Measurements from ENCODE around the gene SH3BP1. TPM values are rescaled to one million over a fixed set of nuclear protein-coding genes. Genes with fewer than 3 reads are reported as not detected.
A peak's percentile ranks its signal among the peaks of the same experiment; 100 is the strongest.

Gene SH3BP1
- total and polyA plus RNA-seq, 2 of the 8 experiments (the other 6 are each of a cell fraction or from before 2014, with no cell fraction given): 23.9 to 40.3 TPM

DNA sequence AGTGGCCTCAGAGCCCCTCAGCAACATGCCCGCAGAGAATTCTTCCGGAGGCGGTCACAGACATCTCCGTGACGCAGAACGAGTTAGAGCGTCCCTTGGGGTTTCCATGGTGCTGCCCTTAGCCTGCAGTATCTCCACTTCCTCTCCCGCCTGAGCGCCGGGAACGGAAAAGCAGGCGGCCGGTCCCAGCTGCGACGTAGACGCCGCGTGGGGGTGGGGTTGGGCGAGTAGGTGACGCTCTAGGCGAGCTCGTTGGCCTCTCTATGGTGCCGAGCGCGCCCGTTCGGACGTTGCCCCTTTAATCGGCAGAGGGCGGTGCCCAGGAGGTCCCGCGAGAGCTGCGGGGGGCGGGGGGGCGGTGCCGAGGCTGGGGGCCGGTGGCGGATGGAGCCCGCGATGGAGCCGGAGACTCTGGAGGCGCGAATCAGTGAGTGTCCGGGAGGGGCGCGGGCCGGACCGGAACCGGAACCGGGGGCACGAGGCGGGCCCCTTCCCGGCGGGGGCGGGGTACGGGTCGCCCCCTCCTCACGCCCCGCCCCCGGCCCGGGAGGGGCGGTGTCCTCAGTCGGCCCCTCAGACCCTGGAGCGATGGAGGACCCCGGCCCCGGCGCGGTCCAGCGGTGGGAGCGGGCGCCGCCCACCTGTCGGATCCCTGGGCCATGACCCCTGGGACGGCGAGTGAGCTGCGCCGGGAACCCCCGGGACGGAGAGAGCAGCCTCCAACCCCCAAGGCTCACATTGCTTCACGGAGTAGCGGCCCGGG is 30.8 kb upstream of the SH3BP1 start, which contains the start of gene GGA1 (continued):
- TF ChIP-seq YY1 (IDR thresholded peaks at IDR 0.05; ENCODE audit: low read depth, low read length): 0 out of 2 replicates have a peak, but pooled peaks have one; percentile 56
- 0 out of 2 replicates have a peak, but pooled peaks have one; percentile 35 for TF ChIP-seq RBBP5 (IDR thresholded peaks at IDR 0.05; ENCODE audit: borderline replicate concordance, low read depth, low read length)
- TF ChIP-seq POU5F1 (IDR thresholded peaks at IDR 0.05; ENCODE audit: low read depth, low read length): no peak
- no peak for TF ChIP-seq SP4 (IDR thresholded peaks at IDR 0.05; ENCODE audit: low read length)
- TF ChIP-seq ASH2L (IDR thresholded peaks at IDR 0.05; ENCODE audit: low read length): peak; percentile 80
- no peak for TF ChIP-seq ZNF274 (IDR thresholded peaks at IDR 0.05; ENCODE audit: borderline replicate concordance, extremely low read depth, low read length)
- TF ChIP-seq SAP30 (IDR thresholded peaks at IDR 0.05; ENCODE audit: insufficient read depth, insufficient replicate concordance, low read length): no peak
- TF ChIP-seq GABPA (IDR thresholded peaks at IDR 0.05; ENCODE audit: borderline replicate concordance, insufficient read depth, low read length): peak; percentile 86

Data from H1 (cell line).